Esophagus muscularis mucosa (tissue), 4 donors: ENCODE data around the gene RUVBL1. TPM values are rescaled to one million over a fixed set of nuclear protein-coding genes. Genes with fewer than 3 reads are reported as not detected.

Experiments used
- DNase-seq: peaks from one replicate; pipeline ENCODE4 v3.0.0-alpha.2; 2017; ENCODE audit errors: extremely low spot score
- H3K27ac ChIP-seq, 4 donors: fragments of 200-600 bp; sonication (generic); replicated peaks in 1 of 4; 1 replicate in 3 of 4; 2 replicates in 1 of 4; pipeline ENCODE4 v1.5.1; 2016 to 2019; ENCODE audit warnings: mild to moderate bottlenecking in 1 of 4
- H3K27me3 ChIP-seq, 4 donors: fragments of 200-600 bp; sonication (generic); one replicate each; pipeline versions ENCODE4 v1.5.1 to v1.6.0; 2016 to 2019
- H3K36me3 ChIP-seq, 4 donors: fragments of 200-600 bp; sonication (generic); one replicate each; pipeline ENCODE4 v1.5.1; 2016 to 2019
- H3K4me1 ChIP-seq, 4 donors: fragments of 200-600 bp; sonication (generic); one replicate each; pipeline ENCODE4 v1.5.1; 2016 to 2019
- H3K4me3 ChIP-seq, 4 donors: fragments of 200-600 bp; sonication (generic); 1 replicate in 2 of 4; 2 replicates in 2 of 4; pipeline ENCODE4 v1.5.1; 2016 to 2019; ENCODE audit warnings: mild to moderate bottlenecking in 4 of 4, moderate library complexity in 1 of 4
- H3K9me3 ChIP-seq, 4 donors: fragments of 200-600 bp; sonication (generic); 1 replicate in 3 of 4; 2 replicates in 1 of 4; pipeline ENCODE4 v1.5.1; 2016 to 2019
- EP300 ChIP-seq: sonication (generic); formaldehyde crosslinking; IDR thresholded peaks from one replicate; pipeline ENCODE4 v1.6.1; 2017; ENCODE audit warnings: antibody characterized with exemption
- POLR2A ChIP-seq: fragments of 450-650 bp; IDR thresholded peaks from one replicate; pipeline ENCODE4 v1.6.1; 2017; ENCODE audit warnings: antibody characterized with exemption, moderate library complexity, mild to moderate bottlenecking, low read depth
- POLR2AphosphoS5 ChIP-seq, 2 donors: sonication (generic); formaldehyde crosslinking; IDR thresholded peaks; one replicate each; pipeline ENCODE4 v1.6.1; 2017; ENCODE audit warnings: antibody characterized with exemption in 2 of 2
- WGBS: methylation state at CpG from one replicate; pipeline ENCODE4 v1.1.5; 2018; 5-methylcytosine and 5-hydroxymethylcytosine counted together
- intact Hi-C: fragments of 100-400 bp; cut with DNase I; formaldehyde crosslinking; loops from one replicate; pipeline ENCODE4 v1.15.1; 2023
- total RNA-seq, 4 donors: library from RNA; depleted of rRNA; stranded (reverse); fragments of >200 nt; gene quantifications; one replicate each; pipeline versions ENCODE4 v1.1.0 to v1.2.1, GENCODE V29; 2016
- TF ChIP-seq, protein P1 (sequence below), 3 experiments: fragments of 200-600 bp in 2 of 3; fragments of 450-650 bp in 1 of 3; sonication (generic) in 2 of 3; IDR thresholded peaks; one replicate each; pipeline ENCODE4 v1.5.1; 2017 to 2019; ENCODE audit warnings: antibody characterized with exemption in 3 of 3, mild to moderate bottlenecking in 2 of 3, moderate library complexity in 1 of 3

Gene RUVBL1
- 10 to 100 TPM; 21.4 to 28.9 (median 23.8) TPM for total RNA-seq

- intact Hi-C loops = loop anchor here (5.0 kb wide), 1 partner anchor 46 kb away; no protein-coding TSS in a partner anchor
- DNase-seq = peak; percentile 98
- Histone ChIP-seq H3K27me3 (no peaks in the 10 kb centered on the region), H3K27ac (peak within 1 kb of the TSS; percentile 65 to 83 (median 76)), H3K4me3 (peak within 1 kb of the TSS; percentile 72 to 89 (median 82)), H3K4me1 (peaks cover 9 to 20% (median 17%) of the 10 kb centered on the region in 4 donors), H3K9me3 (no peaks in the 10 kb centered on the region), H3K36me3 (peaks cover 0 to 4% (median 1%) of the 10 kb centered on the region in 4 donors)
- 7% methylated on average over 17 of the region's 47 CpGs for WGBS
- TF ChIP-seq POLR2AphosphoS5 (IDR thresholded peaks at IDR 0.05) = peak; percentile 67 to 90
- TF ChIP-seq, protein P1, sequence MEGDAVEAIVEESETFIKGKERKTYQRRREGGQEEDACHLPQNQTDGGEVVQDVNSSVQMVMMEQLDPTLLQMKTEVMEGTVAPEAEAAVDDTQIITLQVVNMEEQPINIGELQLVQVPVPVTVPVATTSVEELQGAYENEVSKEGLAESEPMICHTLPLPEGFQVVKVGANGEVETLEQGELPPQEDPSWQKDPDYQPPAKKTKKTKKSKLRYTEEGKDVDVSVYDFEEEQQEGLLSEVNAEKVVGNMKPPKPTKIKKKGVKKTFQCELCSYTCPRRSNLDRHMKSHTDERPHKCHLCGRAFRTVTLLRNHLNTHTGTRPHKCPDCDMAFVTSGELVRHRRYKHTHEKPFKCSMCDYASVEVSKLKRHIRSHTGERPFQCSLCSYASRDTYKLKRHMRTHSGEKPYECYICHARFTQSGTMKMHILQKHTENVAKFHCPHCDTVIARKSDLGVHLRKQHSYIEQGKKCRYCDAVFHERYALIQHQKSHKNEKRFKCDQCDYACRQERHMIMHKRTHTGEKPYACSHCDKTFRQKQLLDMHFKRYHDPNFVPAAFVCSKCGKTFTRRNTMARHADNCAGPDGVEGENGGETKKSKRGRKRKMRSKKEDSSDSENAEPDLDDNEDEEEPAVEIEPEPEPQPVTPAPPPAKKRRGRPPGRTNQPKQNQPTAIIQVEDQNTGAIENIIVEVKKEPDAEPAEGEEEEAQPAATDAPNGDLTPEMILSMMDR (IDR thresholded peaks at IDR 0.05) = no peak
Observed at GRCh38 chr3:128123538-128124368, at the start of gene RUVBL1. Gene RUVBL1 (minus strand): TSS chr3:128123812. CDS start chr3:128123724, 88 bp downstream.

DNA sequence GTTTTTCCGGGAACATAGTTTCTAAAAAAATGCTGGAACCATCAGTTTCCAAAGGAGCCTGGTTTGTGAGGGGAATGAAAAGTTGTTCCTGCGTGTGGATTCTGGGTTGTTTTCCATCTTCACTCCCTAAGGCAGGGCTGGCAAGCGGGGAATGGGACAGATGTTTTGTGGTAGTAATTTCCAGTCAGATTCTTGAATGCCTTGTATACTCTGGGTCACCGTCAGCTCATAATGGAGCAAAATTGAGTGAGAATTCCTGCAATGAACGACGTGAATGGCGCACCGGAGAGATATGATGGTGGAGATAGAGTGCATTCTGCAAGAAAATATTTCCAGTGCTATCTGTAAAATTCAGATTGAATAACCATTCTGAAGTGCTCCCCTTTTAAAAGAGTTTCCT, 49.6 kb upstream of the RUVBL1 start:
- TF ChIP-seq EP300 (no peak), POLR2A (no peak), POLR2AphosphoS5 (IDR thresholded peaks at IDR 0.05) (no peak)
- TF ChIP-seq, protein P1 (IDR thresholded peaks at IDR 0.05) = no peak
- no peak for DNase-seq
- no peak overlapping the region for H3K27ac ChIP-seq
- no peaks in the 10 kb centered on the region for H3K9me3 ChIP-seq
- WGBS = 84% methylated on average over 8 of the region's 8 CpGs
- peaks cover 5 to 24% (median 21%) of the 10 kb centered on the region in 4 donors for H3K4me1 ChIP-seq
- no peaks in the 10 kb centered on the region for H3K36me3 ChIP-seq
- no peak overlapping the region for H3K4me3 ChIP-seq
- intact Hi-C loops = no loop called here
- H3K27me3 ChIP-seq = no peaks in the 10 kb centered on the region

- no peak overlapping the region for H3K27ac ChIP-seq
- 13% methylated on average over 5 of the region's 5 CpGs for WGBS
- TF ChIP-seq POLR2AphosphoS5 (IDR thresholded peaks at IDR 0.05) (peak in 1 of 2 donors; percentile 42), POLR2A (no peak)
- TF ChIP-seq, protein P1 (IDR thresholded peaks at IDR 0.05) = peak; percentile 63 to 66 (median 64)
- DNase-seq = no peak
- no peaks in the 10 kb centered on the region for H3K27me3 ChIP-seq
- H3K36me3 ChIP-seq = no peaks in the 10 kb centered on the region
- H3K4me1 ChIP-seq = peaks cover 5 to 32% (median 21%) of the 10 kb centered on the region in 4 donors
- no peaks in the 10 kb centered on the region for H3K9me3 ChIP-seq
- no peak overlapping the region for H3K4me3 ChIP-seq
- intact Hi-C loops = no loop called here
Observed at GRCh38 chr3:128170866-128171516, 47.4 kb upstream of the RUVBL1 start.

- no peaks in the 10 kb centered on the region for H3K36me3 ChIP-seq
- intact Hi-C loops = loop anchor here (10.0 kb wide), 1 partner anchor 156 kb away; no protein-coding TSS in a partner anchor
- H3K9me3 ChIP-seq = no peaks in the 10 kb centered on the region
Observed at GRCh38 chr3:128168836-128169235, 45.2 kb upstream of the RUVBL1 start.

More at GRCh38 chr3:128168836-128169235, 45.2 kb upstream of the RUVBL1 start:
- Histone ChIP-seq H3K27ac (no peak overlapping the region), H3K4me3 (no peak overlapping the region), H3K27me3 (no peaks in the 10 kb centered on the region), H3K4me1 (peaks cover 0 to 13% (median 8%) of the 10 kb centered on the region in 4 donors)
- TF ChIP-seq EP300 = no peak
- TF ChIP-seq, protein P1 (IDR thresholded peaks at IDR 0.05) = no peak
- TF ChIP-seq POLR2AphosphoS5 (IDR thresholded peaks at IDR 0.05) = no peak
- no peak for TF ChIP-seq POLR2A
- WGBS = 83% methylated on average over 4 of the region's 4 CpGs
- DNase-seq = no peak
